GM23338 (cell line): ENCODE results near the gene CDCA5. TPM values are rescaled to one million over a fixed set of nuclear protein-coding genes. Genes with fewer than 3 reads are reported as not detected.

ENCODE experiments used
- ATAC-seq: fragments of 200-7000 bp; cut with Tn5 transposase; 3 replicates; pipeline ENCODE4 v1.9.1; 2020
- DNase-seq: peaks from one replicate; pipeline ENCODE4 v3.0.0-alpha.2; 2015; ENCODE audit warnings: low spot score
- H2AFZ ChIP-seq: fragments of 200-600 bp; sonication (generic); 2 replicates; pipeline ENCODE4 v1.8.0; 2016; ENCODE audit warnings: antibody characterized with exemption, mild to moderate bottlenecking, moderate library complexity
- H3F3A ChIP-seq: fragments of 200-600 bp; sonication (generic); replicated peaks from 2 replicates; pipeline ENCODE4 v1.8.0; 2017; ENCODE audit warnings: antibody characterized with exemption, mixed run types, low read depth
- H3K27ac ChIP-seq: fragments of 200-600 bp; sonication (generic); 2 replicates; pipeline ENCODE4 v1.6.1; 2016; ENCODE audit warnings: low read depth
- H3K27me3 ChIP-seq: fragments of 200-600 bp; sonication (generic); 2 replicates; pipeline ENCODE4 v1.8.0; 2016; ENCODE audit warnings: mild to moderate bottlenecking, mixed run types, moderate library complexity; ENCODE audit not compliant: insufficient read depth
- H3K36me3 ChIP-seq: fragments of 200-600 bp; sonication (generic); 2 replicates; pipeline ENCODE4 v1.8.0; 2016; ENCODE audit warnings: mild to moderate bottlenecking; ENCODE audit not compliant: insufficient read depth
- H3K4me1 ChIP-seq: fragments of 200-600 bp; sonication (generic); 2 replicates; pipeline ENCODE4 v1.8.0; 2016; ENCODE audit warnings: mild to moderate bottlenecking, moderate library complexity; ENCODE audit not compliant: insufficient read depth
- H3K4me2 ChIP-seq: fragments of 200-600 bp; sonication (generic); 2 replicates; pipeline ENCODE4 v1.7.1; 2017; ENCODE audit warnings: mixed run types
- H3K4me3 ChIP-seq: fragments of 200-600 bp; sonication (generic); 2 replicates; pipeline ENCODE4 v1.6.1; 2016; ENCODE audit warnings: mixed run types
- H3K79me2 ChIP-seq: fragments of 200-600 bp; sonication (generic); replicated peaks from 2 replicates; pipeline ENCODE4 v1.8.0; 2017; ENCODE audit warnings: mild to moderate bottlenecking; ENCODE audit not compliant: insufficient read depth
- H3K9me2 ChIP-seq: fragments of 200-600 bp; sonication (generic); 2 replicates; pipeline ENCODE4 v1.8.0; 2017; ENCODE audit not compliant: insufficient read depth
- H4K20me1 ChIP-seq: fragments of 200-600 bp; sonication (generic); replicated peaks from 2 replicates; pipeline ENCODE4 v1.8.0; 2017; ENCODE audit warnings: mild to moderate bottlenecking; ENCODE audit not compliant: insufficient read depth
- H3K27ac Mint-ChIP-seq: 2 replicates; pipeline ENCODE4 v1.8.0; 2020; ENCODE audit warnings: inconsistent platforms, mild to moderate bottlenecking, moderate library complexity, mixed read lengths
- H3K27me3 Mint-ChIP-seq: 3 replicates; pipeline ENCODE4 v1.8.0; 2022; ENCODE audit warnings: low read depth, mild to moderate bottlenecking, moderate library complexity, mixed read lengths, inconsistent platforms; ENCODE audit not compliant: insufficient read depth, poor library complexity
- H3K36me3 Mint-ChIP-seq: 3 replicates; pipeline ENCODE4 v1.8.0; 2021; ENCODE audit warnings: low read depth, mild to moderate bottlenecking, inconsistent platforms, moderate library complexity, mixed read lengths
- H3K4me1 Mint-ChIP-seq: 3 replicates; pipeline ENCODE4 v1.8.0; 2020; ENCODE audit warnings: mild to moderate bottlenecking, inconsistent platforms, mixed read lengths
- H3K4me3 Mint-ChIP-seq: 3 replicates; pipeline ENCODE4 v1.8.0; 2021; ENCODE audit warnings: moderate library complexity, mild to moderate bottlenecking, inconsistent platforms, mixed read lengths
- H3K9me3 Mint-ChIP-seq: 3 replicates; pipeline ENCODE4 v1.8.0; 2020; ENCODE audit warnings: moderate library complexity, mild to moderate bottlenecking, inconsistent platforms, mixed read lengths
- CREB1 ChIP-seq: fragments of 250-450 bp; sonication (Bioruptor Pico); IDR thresholded peaks from 2 replicates; pipeline ENCODE4 v1.5.0; 2020; ENCODE audit warnings: low read depth, mild to moderate bottlenecking, moderate library complexity
- EZH2 ChIP-seq: fragments of 200-600 bp; sonication (generic); IDR thresholded peaks from one replicate; pipeline ENCODE4 v1.8.0; 2017; ENCODE audit warnings: antibody characterized with exemption, mild to moderate bottlenecking, low read depth; ENCODE audit not compliant: unreplicated experiment
- STAT1 ChIP-seq: IDR thresholded peaks from one replicate; pipeline ENCODE4 v1.6.1; 2016; ENCODE audit warnings: antibody characterized with exemption; ENCODE audit not compliant: unreplicated experiment
- ZNF114 ChIP-seq: fragments of 250-450 bp; sonication (Bioruptor Pico); IDR thresholded peaks from 2 replicates; pipeline ENCODE4 v1.5.0; 2020; ENCODE audit warnings: mild to moderate bottlenecking, moderate library complexity
- polyA plus RNA-seq: library from polyadenylated mRNA; unstranded; fragments of >200 nt; fragmentation: Nextera tagmentation; extraction: Ambion mirVana; gene quantifications from 2 replicates; pipeline ENCODE4 v1.2.1, GENCODE V29; 2016
- total RNA-seq: library from RNA; depleted of rRNA; stranded (reverse); fragments of >200 nt; shearing (Covaris generic); gene quantifications from 2 replicates; pipeline ENCODE4 v1.2.3, GENCODE V29; 2014
- TF ChIP-seq, protein P1 (sequence below): fragments of 250-450 bp; sonication (Bioruptor Pico); IDR thresholded peaks from 2 replicates; pipeline ENCODE4 v1.5.0; 2020; ENCODE audit warnings: mild to moderate bottlenecking, moderate library complexity

CDCA5 gene
- total and polyA plus RNA-seq, 2 experiments from 2014 or later = 53.3 to 70.9 TPM

DNA sequence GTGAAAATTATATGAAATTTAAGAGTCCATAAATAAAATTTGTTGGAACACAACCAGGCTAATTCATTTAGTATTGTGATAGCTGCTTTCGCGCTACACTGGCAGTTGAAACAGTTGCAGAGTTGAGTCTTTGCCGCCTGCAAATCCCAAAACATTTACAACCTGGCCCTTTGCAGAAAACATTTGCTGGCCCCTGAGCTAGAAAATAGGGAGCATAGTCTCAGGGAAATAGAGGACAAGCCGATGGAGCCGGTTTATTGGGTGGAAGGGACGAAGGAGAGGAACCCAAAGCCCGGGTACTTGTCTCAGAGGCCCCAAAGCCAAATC, 43.4 kb downstream of the CDCA5 start (continued):
- TF ChIP-seq, protein P1, sequence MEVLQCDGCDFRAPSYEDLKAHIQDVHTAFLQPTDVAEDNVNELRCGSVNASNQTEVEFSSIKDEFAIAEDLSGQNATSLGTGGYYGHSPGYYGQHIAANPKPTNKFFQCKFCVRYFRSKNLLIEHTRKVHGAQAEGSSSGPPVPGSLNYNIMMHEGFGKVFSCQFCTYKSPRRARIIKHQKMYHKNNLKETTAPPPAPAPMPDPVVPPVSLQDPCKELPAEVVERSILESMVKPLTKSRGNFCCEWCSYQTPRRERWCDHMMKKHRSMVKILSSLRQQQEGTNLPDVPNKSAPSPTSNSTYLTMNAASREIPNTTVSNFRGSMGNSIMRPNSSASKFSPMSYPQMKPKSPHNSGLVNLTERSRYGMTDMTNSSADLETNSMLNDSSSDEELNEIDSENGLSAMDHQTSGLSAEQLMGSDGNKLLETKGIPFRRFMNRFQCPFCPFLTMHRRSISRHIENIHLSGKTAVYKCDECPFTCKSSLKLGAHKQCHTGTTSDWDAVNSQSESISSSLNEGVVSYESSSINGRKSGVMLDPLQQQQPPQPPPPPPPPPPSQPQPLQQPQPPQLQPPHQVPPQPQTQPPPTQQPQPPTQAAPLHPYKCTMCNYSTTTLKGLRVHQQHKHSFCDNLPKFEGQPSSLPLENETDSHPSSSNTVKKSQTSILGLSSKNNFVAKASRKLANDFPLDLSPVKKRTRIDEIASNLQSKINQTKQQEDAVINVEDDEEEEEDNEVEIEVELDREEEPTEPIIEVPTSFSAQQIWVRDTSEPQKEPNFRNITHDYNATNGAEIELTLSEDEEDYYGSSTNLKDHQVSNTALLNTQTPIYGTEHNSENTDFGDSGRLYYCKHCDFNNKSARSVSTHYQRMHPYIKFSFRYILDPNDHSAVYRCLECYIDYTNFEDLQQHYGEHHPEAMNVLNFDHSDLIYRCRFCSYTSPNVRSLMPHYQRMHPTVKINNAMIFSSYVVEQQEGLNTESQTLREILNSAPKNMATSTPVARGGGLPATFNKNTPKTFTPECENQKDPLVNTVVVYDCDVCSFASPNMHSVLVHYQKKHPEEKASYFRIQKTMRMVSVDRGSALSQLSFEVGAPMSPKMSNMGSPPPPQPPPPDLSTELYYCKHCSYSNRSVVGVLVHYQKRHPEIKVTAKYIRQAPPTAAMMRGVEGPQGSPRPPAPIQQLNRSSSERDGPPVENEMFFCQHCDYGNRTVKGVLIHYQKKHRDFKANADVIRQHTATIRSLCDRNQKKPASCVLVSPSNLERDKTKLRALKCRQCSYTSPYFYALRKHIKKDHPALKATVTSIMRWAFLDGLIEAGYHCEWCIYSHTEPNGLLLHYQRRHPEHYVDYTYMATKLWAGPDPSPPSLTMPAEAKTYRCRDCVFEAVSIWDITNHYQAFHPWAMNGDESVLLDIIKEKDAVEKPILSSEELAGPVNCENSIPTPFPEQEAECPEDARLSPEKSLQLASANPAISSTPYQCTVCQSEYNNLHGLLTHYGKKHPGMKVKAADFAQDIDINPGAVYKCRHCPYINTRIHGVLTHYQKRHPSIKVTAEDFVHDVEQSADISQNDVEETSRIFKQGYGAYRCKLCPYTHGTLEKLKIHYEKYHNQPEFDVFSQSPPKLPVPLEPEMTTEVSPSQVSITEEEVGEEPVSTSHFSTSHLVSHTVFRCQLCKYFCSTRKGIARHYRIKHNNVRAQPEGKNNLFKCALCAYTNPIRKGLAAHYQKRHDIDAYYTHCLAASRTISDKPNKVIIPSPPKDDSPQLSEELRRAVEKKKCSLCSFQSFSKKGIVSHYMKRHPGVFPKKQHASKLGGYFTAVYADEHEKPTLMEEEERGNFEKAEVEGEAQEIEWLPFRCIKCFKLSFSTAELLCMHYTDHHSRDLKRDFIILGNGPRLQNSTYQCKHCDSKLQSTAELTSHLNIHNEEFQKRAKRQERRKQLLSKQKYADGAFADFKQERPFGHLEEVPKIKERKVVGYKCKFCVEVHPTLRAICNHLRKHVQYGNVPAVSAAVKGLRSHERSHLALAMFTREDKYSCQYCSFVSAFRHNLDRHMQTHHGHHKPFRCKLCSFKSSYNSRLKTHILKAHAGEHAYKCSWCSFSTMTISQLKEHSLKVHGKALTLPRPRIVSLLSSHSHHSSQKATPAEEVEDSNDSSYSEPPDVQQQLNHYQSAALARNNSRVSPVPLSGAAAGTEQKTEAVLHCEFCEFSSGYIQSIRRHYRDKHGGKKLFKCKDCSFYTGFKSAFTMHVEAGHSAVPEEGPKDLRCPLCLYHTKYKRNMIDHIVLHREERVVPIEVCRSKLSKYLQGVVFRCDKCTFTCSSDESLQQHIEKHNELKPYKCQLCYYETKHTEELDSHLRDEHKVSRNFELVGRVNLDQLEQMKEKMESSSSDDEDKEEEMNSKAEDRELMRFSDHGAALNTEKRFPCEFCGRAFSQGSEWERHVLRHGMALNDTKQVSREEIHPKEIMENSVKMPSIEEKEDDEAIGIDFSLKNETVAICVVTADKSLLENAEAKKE = no peak
- TF ChIP-seq CREB1 (CRISPR knock-in tag) = no peak

DNA sequence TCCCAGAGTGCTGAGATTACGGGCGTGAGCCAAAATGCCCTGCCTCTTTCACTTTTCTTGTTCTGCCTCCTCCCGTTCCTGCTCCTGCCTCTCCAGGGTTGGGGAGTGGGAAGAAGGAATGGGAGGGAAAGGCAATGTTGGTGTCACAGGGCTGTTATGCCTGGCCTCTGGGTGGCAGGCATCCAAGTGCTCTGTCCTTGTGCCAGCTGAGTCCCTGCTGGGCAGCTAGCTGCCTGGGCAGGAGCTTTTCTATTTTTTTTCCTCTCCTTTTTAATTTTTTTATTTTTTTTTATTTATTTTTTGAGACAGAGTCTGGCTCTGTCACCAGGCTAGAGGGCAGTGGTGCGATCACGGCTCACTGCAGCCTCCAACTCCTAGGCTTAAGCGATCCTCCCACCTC, 46.9 kb downstream of the CDCA5 start:
- Mint-ChIP-seq H3K9me3 (no peaks in the 10 kb centered on the region), H3K27ac (no peak overlapping the region), H3K4me1 (no peaks in the 10 kb centered on the region; the same call in 2 of the 3 replicates), H3K36me3 (no peaks in the 10 kb centered on the region), H3K4me3 (no peak overlapping the region), H3K27me3 (peaks cover 5% of the 10 kb centered on the region)
- no peaks in the 10 kb centered on the region for H3K36me3 ChIP-seq
- no peak overlapping the region for H3K4me2 ChIP-seq
- H4K20me1 ChIP-seq = no peaks in the 10 kb centered on the region
- 0 out of 2 replicates have a peak, but pooled peaks cover 7% of the 10 kb centered on the region for H3F3A ChIP-seq
- H3K27ac ChIP-seq = no peak overlapping the region
- ATAC-seq (no peak), DNase-seq (no peak)
- H3K9me2 ChIP-seq = no peaks in the 10 kb centered on the region
- H3K27me3 ChIP-seq = no peaks in the 10 kb centered on the region
- TF ChIP-seq, protein P1 = no peak
- TF ChIP-seq STAT1 = no peak
- no peak for TF ChIP-seq EZH2
- TF ChIP-seq ZNF114 = no peak
- H3K4me3 ChIP-seq = no peak overlapping the region
- no peak overlapping the region for H2AFZ ChIP-seq
- H3K4me1 ChIP-seq = no peaks in the 10 kb centered on the region
- H3K79me2 ChIP-seq = peaks cover 2% of the 10 kb centered on the region; the same call in 1 of the 2 replicates
